ENCODE measurements around the gene SPIN3. TPM values are rescaled to one million over a fixed set of nuclear protein-coding genes. Genes with fewer than 3 reads are reported as not detected.
"Not testable (repeated sequence)": the region's sequence is repeated elsewhere in the genome, so short reads cannot be mapped to it uniquely, and the experiment has no call there.

Gene SPIN3
- total RNA-seq = 5.4 and 11.6 TPM in 2 replicates

- DNase-seq (ENCODE audit: low read depth) = peak; percentile 73
Observed at GRCh38 chrX:56995271-56995994, at the start of gene SPIN3. Gene SPIN3 (minus strand): TSS chrX:56995541. CDS start chrX:56994947, 594 bp downstream.

GRCh38 chrX:57044245-57044644, 48.9 kb upstream of the SPIN3 start:
- DNase-seq (ENCODE audit: low read depth) = no peak

GRCh38 chrX:57037265-57037664, 41.9 kb upstream of the SPIN3 start:
- DNase-seq (ENCODE audit: low read depth) = not testable (repeated sequence)

GRCh38 chrX:56994375-56995270, 718 bp downstream of the SPIN3 start:
- peak; percentile 0 for DNase-seq (ENCODE audit: low read depth)

GRCh38 chrX:56987741-56988140, 7.6 kb downstream of the SPIN3 start:
- DNase-seq (ENCODE audit: low read depth) = no peak

- peak; percentile 10 for DNase-seq (ENCODE audit: low read depth)
Observed at GRCh38 chrX:56986138-56986537, 9.2 kb downstream of the SPIN3 start.

GRCh38 chrX:56978172-56978571, 17.2 kb downstream of the SPIN3 start:
- peak; percentile 47 for DNase-seq (ENCODE audit: low read depth)

- no peak for DNase-seq (ENCODE audit: low read depth)
Observed at GRCh38 chrX:56975611-56976010, 19.7 kb downstream of the SPIN3 start.

- no peak for DNase-seq (ENCODE audit: low read depth)
Observed at GRCh38 chrX:56974408-56974807, 20.9 kb downstream of the SPIN3 start.

- no peak for DNase-seq (ENCODE audit: low read depth)
Observed at GRCh38 chrX:56969559-56969958, 25.8 kb downstream of the SPIN3 start.

- DNase-seq (ENCODE audit: low read depth) = no peak
Observed at GRCh38 chrX:56968980-56969379, 26.4 kb downstream of the SPIN3 start.

GRCh38 chrX:56963377-56963776, 32.0 kb downstream of the SPIN3 start:
- DNase-seq (ENCODE audit: low read depth) = no peak

GRCh38 chrX:56947699-56948098, 47.6 kb downstream of the SPIN3 start:
- peak; percentile 17 for DNase-seq (ENCODE audit: low read depth)

- peak; percentile 78 for DNase-seq (ENCODE audit: low read depth)
Observed at GRCh38 chrX:56946201-56946600, 49.1 kb downstream of the SPIN3 start.

- DNase-seq (ENCODE audit: low read depth) = not testable (repeated sequence)
Observed at GRCh38 chrX:56945226-56945625, 50.1 kb downstream of the SPIN3 start.

- DNase-seq (ENCODE audit: low read depth) = no peak
Observed at GRCh38 chrX:56943264-56943663, 52.1 kb downstream of the SPIN3 start.

Other genes with a start within 250 kb of the SPIN3 start
- 7.5 and 9.3 TPM in 2 replicates for gene SPIN2B, start 126.0 kb upstream of the SPIN3 start, total RNA-seq
- gene SPIN2A, start 141.9 kb upstream of the SPIN3 start, total RNA-seq = 0.20 TPM in 1 of 2 replicates, not detected in the other